T-helper 2 cell treated with Interferon-gamma antibody and Interleukin-4, amounts not matched to agents 100 ng/mL and 5 ng/mL, for 36 hours (primary cell): ENCODE results near the gene TRIP13. TPM values are rescaled to one million over a fixed set of nuclear protein-coding genes. Genes with fewer than 3 reads are reported as not detected.
"Not testable (repeated sequence)": the region's sequence is repeated elsewhere in the genome, so short reads cannot be mapped to it uniquely, and the experiment has no call there.

Experiments used
- intact Hi-C: fragments of 100-400 bp; cut with micrococcal nuclease; formaldehyde crosslinking; loops from one replicate; pipeline ENCODE4 v1.15.1; 2023
- total RNA-seq: library from RNA; stranded (reverse); gene quantifications from 2 replicates; pipeline ENCODE4 v1.2.3, GENCODE V29; 2022

Gene TRIP13
- total RNA-seq, 1 donor from 2014 or later, result 36.8 TPM

GRCh38 chr5:933951-934350, 41.3 kb downstream of the TRIP13 start:
- intact Hi-C loops, result not testable (repeated sequence)

DNA sequence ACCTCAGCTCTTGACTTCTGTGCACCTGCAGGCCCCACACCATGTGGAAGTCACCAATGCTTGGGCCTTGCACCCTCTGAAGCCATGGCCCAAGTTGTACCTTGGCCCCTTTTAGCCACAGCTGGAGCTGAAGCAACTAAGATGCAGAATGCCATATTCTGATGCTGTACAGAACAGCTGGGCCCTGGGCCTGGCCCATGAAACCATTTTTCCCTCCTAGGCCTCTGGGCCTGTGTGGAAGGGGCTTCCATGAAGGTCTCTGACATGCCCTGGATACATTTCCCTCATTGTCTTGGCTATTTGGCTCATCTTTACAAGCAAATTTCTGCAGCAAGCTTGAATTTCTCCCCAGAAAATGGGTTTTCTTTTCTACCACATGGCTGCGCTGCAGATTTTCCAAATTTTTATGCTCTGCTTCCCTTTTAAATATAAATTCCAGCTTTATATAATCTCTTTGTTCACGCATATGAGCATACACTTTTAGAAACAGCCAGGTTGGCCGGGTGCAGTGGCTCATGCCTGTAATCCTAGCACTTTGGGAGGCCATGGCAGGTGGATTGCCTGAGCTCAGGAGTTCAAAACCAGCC, 41.8 kb downstream of the TRIP13 start:
- intact Hi-C loops, result not testable (repeated sequence)

GRCh38 chr5:935510-936084, 42.9 kb downstream of the TRIP13 start:
- intact Hi-C loops, result no loop called here

DNA sequence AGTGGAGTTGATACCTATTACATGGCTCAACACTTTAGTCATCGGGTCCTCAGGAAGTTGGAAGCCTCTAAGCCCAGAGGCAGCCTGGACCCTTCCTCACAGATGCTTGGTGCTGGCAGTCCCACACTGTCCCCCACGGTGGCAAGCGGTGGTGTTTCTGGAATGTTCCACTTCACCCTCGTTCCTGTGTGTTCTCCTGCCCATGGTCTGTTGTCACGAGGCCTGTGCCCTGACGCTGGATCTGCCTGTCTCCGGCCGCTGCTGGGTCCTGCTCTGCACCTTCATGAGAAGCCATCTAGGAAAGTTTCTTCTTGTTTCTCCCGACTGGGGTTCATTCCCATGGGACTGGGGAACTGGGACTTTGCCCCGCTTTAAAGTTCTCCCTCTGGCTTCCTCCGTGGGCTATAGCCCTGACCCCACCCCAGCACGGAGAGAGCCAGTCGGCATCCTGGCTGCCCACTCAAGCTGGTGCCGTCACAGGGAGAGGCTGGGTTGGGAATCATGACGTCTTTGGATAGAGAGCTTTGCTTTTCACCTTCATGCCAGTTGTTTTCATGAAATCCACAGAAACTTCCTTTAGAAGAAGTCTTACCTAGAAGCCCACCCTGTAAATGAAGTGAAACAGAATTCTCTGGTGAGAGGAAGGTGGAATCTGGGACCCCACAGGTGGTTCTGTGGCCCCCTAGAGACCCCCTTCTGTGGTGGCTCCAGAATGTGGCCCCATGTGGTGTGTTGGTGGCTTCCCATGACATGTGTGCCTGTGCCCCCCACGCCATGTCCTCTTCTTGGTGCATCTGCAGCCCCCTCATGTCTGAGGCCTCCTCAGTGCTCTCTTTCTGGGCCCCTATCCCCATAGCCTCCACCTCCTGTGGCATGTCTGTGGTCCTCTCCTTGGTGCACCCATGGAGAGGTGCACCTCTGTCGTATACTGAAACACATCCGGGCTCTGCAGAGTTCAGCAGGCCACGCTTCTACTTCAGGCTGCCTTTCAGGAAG, 43.8 kb downstream of the TRIP13 start:
- intact Hi-C loops, result no loop called here

- intact Hi-C loops, result no loop called here
Measured at GRCh38 chr5:937151-937924, 44.7 kb downstream of the TRIP13 start.

- intact Hi-C loops, result no loop called here
Measured at GRCh38 chr5:939368-939767, 46.7 kb downstream of the TRIP13 start.

- intact Hi-C loops, result not testable (repeated sequence)
Measured at GRCh38 chr5:940741-941140, 48.1 kb downstream of the TRIP13 start.

- intact Hi-C loops, result no loop called here
Measured at GRCh38 chr5:943201-943917, 50.7 kb downstream of the TRIP13 start.

GRCh38 chr5:943918-944620, 51.4 kb downstream of the TRIP13 start:
- intact Hi-C loops, result no loop called here

DNA sequence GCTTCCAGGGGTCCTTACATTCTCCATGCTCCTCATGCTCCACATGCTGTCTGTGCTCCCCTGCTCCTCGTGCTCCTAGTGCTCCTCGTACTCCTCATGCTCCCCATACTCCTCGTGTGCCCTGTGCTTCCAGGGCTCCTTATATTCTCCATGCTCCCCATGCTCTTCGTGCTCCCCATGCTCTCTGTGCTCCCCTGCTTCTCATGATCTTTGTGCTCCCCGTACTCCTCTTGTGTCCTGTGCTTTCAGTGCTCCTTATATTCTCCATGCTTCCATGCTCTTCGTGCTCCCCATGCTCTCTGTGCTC, 51.9 kb downstream of the TRIP13 start:
- intact Hi-C loops, result no loop called here

- intact Hi-C loops, result no loop called here
Measured at GRCh38 chr5:944992-945685, 52.5 kb downstream of the TRIP13 start.

DNA sequence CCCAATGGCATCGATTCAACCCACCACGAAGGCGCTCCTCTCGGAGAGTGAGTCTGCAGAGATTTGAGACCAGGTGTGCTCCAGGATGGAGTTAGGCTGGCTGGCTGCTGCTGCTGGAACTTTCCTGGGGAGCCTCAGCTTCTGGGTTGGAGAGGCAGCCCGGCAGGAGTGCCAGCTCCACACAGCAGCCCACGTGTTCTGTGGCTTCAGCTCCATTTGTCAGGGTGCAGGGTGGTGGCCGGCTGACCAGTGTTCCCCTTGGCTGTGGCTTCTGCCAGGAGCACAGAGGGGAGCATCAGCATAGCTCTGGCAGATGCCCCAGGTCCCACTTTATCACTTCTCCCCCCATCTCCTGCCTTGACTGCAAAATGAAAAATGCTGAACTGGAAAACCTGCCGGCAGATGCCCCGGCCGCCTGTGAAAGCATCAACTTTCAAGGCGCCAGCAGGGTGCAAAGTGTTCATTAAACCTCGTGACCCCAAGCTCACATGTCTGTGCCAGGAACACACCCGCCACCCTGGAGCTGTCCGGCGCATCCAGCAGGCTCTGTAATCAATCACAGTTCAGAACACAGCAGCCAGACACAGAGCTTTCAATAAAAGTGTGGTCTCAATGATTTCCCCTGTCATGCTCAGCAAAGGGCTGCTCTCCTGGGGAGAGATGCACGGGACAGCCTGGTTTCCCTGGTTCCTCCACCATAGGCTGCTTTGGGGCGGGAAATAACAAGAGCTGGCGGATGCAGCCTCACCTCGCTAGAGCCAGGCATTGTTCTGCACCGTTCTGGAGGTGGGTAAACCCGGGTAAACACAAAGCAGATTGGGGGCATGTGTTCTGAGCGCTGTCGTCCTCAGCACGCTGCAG, 53.2 kb downstream of the TRIP13 start:
- intact Hi-C loops, result no loop called here

GRCh38 chr5:946720-947625, 54.3 kb downstream of the TRIP13 start:
- intact Hi-C loops, result no loop called here

DNA sequence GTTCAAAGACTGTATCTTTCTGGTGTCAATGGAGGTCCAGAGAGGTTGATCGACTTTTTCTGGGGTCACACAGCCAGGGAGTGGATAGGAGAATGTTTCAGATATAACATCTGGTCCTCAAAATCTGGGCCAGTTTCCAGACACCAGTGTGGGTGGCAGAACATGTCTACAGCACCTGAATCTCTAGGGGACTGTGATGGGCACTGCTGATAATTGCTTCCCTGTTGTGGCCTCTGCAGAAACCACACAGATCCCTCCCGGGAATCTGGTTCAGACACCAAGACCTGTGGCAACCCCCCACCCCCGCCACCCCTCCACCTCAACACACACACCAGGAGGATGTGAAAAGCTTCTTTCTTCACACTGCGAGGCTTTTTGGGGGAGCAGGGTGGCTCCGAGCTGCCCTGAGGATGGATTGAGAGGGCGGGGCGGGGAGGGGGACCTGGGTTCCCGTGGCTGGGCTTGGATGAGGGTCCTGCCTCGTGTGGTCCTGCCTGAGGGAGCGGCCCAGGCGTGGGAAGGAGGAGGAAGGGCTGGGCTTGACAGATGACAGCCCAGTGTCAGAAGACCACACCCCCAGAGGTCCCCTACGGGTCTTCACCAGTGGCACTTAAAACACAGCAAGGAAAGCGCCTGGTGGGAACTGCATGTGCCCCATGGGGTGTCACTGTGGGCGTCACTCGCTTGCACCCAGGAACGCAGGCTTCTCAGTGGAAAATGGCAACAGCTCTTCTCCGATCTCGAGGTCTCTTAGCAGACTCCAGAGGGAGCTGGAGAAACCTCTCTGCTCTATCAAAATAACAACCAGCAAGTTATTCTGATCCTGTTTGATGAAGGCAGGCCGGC, 55.2 kb downstream of the TRIP13 start:
- intact Hi-C loops, result no loop called here

DNA sequence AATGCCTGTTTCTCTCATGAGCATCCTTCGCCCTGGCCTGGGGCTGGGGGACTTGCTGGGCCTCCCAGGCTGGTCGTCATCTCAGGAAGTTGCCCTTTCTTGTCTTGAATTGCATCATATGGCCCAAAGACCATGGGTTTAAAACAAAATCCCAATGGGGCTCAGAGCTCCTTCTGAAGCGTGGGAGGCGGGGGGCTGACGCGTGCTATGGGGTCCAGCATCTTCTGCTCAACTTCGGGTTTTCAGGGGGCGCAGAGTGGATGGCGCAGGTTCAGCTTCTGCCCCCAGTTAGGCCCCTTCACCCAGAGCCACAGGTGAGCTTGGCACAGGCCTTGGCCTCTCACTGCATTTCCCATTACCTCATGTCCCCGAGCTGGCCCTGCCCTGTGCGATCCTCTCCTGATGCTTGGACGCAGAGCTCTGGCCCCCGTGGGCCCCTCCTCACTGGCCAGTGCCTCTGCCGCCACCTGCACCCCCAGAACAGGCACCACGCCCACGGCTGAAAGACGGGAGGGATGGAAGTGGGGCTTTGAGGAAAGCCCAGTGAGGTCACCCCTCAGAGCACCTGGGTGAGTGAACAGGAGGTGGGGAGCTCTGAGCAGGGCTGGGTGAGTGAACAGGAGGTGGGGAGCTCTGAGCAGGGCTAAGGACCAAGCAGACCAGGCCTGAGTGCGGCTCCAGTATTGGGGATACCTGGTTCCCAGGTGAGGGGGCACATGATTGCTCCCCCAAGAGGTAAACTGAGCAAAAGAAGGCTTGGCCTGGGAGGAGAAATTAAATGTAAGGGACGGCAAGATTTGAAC, 56.0 kb downstream of the TRIP13 start:
- intact Hi-C loops, result no loop called here

GRCh38 chr5:949275-949543, 56.5 kb downstream of the TRIP13 start:
- intact Hi-C loops, result no loop called here
